ENCODE data around the gene SF3A1. TPM values are rescaled to one million over a fixed set of nuclear protein-coding genes. Genes with fewer than 3 reads are reported as not detected.
A peak's percentile ranks its signal among the peaks of the same experiment; 100 is the strongest.

Gene SF3A1
- total RNA-seq, 1 donor from 2014 or later, result 92.9 TPM

- TF ChIP-seq, protein P1, sequence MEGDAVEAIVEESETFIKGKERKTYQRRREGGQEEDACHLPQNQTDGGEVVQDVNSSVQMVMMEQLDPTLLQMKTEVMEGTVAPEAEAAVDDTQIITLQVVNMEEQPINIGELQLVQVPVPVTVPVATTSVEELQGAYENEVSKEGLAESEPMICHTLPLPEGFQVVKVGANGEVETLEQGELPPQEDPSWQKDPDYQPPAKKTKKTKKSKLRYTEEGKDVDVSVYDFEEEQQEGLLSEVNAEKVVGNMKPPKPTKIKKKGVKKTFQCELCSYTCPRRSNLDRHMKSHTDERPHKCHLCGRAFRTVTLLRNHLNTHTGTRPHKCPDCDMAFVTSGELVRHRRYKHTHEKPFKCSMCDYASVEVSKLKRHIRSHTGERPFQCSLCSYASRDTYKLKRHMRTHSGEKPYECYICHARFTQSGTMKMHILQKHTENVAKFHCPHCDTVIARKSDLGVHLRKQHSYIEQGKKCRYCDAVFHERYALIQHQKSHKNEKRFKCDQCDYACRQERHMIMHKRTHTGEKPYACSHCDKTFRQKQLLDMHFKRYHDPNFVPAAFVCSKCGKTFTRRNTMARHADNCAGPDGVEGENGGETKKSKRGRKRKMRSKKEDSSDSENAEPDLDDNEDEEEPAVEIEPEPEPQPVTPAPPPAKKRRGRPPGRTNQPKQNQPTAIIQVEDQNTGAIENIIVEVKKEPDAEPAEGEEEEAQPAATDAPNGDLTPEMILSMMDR (IDR thresholded peaks at IDR 0.05), result no peak
- intact Hi-C loops (cut with DNase I), result loop anchor here (1.0 kb wide), 1 partner anchor 25 kb away; no protein-coding TSS in a partner anchor
Measured at GRCh38 chr22:30397656-30398635, 41.3 kb upstream of the SF3A1 start.

DNA sequence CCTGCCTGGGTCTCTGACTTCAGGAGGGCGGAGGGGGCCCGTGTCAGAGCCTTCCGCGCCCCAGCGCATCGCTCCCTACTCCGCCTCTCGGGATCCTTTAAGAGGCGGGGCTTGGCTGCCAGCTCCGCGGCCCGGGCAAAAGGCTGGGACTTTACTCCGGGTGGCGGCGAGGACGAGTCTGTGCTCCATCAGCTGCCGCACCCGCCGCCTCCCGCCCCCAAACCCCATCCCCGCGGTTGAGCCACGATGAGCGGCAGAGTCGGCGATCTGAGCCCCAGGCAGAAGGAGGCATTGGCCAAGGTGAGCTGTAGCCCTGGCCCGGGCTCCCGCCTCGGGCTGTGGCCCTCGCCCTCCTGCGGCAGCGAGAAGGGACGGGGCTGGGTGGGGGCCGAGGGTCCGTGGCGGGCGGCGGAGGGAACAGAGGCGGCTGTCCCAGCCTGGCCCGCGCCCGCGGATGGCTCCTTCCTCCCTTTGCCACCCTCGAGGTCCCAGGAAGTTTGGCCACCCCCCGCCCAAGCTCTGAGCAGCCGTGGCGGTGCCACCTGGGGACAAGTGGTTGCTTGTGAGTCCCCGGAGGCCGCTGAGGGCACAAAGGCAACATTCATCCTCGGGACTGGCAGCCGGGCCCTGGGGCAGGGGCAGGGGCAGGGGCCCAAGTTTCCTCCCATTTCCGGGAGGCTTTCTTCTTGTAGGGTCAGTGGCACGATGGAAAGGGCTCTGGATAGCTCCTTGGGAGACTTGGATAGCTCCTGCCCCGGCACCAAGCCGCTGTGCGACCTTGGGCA lies 40.4 kb upstream of the SF3A1 start, which contains the start of gene SEC14L2:
Gene SEC14L2 (plus strand): TSS at position 148 of the 785 bp plus-strand sequence. CDS start 99 bp downstream, at position 247.
- no peaks in the 10 kb centered on the region for H3K27me3 ChIP-seq
- H3K36me3 ChIP-seq, result no peaks in the 10 kb centered on the region
- peak within 1 kb of the TSS; percentile 71 to 97 for H3K4me3 ChIP-seq
- DNase-seq (ENCODE audit: low spot score in 2 of 2), result peak in 1 of 2 donors; percentile 85
- H3K4me1 ChIP-seq, result peaks cover 0 to 3% of the 10 kb centered on the region in 2 donors
- peak within 1 kb of the TSS; percentile 38 to 80 for H3K27ac ChIP-seq
- intact Hi-C loops (cut with DNase I), result loop anchor here (1.0 kb wide), 1 partner anchor 26 kb away; no protein-coding TSS in a partner anchor
- no peaks in the 10 kb centered on the region for H3K9me3 ChIP-seq
- TF ChIP-seq, protein P1 (IDR thresholded peaks at IDR 0.05), result no peak

More at GRCh38 chr22:30397656-30398635, 41.3 kb upstream of the SF3A1 start:
- peak overlapping the region; percentile 71 to 97 for H3K4me3 ChIP-seq
- H3K4me1 ChIP-seq, result peaks cover 0 to 3% of the 10 kb centered on the region in 2 donors
- no peaks in the 10 kb centered on the region for H3K36me3 ChIP-seq
- no peaks in the 10 kb centered on the region for H3K9me3 ChIP-seq
- peak overlapping the region in 1 of 2 donors; percentile 80 for H3K27ac ChIP-seq
- no peak for DNase-seq (ENCODE audit: low spot score in 2 of 2)
- H3K27me3 ChIP-seq, result no peaks in the 10 kb centered on the region

- Histone ChIP-seq H3K36me3 (no peaks in the 10 kb centered on the region), H3K4me1 (peaks cover 0 to 3% of the 10 kb centered on the region in 2 donors), H3K27me3 (no peaks in the 10 kb centered on the region), H3K27ac (no peak overlapping the region), H3K9me3 (no peaks in the 10 kb centered on the region), H3K4me3 (no peak overlapping the region)
- intact Hi-C loops (cut with DNase I), result no loop called here
- TF ChIP-seq, protein P1 (IDR thresholded peaks at IDR 0.05), result no peak
- DNase-seq (ENCODE audit: low spot score in 2 of 2), result no peak
Measured at GRCh38 chr22:30393885-30394284, 37.2 kb upstream of the SF3A1 start.

- H3K9me3 ChIP-seq, result no peaks in the 10 kb centered on the region
- no peaks in the 10 kb centered on the region for H3K36me3 ChIP-seq
- no peaks in the 10 kb centered on the region for H3K27me3 ChIP-seq
- no peak for DNase-seq (ENCODE audit: low spot score in 2 of 2)
- no peak overlapping the region for H3K27ac ChIP-seq
- TF ChIP-seq, protein P1 (IDR thresholded peaks at IDR 0.05), result no peak
- H3K4me3 ChIP-seq, result no peak overlapping the region
- intact Hi-C loops (cut with DNase I), result no loop called here
- peaks cover 0 to 3% of the 10 kb centered on the region in 2 donors for H3K4me1 ChIP-seq
Measured at GRCh38 chr22:30393322-30393680, 36.6 kb upstream of the SF3A1 start.

- no peak overlapping the region for H3K27ac ChIP-seq
- intact Hi-C loops (cut with DNase I), result no loop called here
- no peak overlapping the region for H3K4me3 ChIP-seq
- TF ChIP-seq, protein P1 (IDR thresholded peaks at IDR 0.05), result no peak
- no peak for DNase-seq (ENCODE audit: low spot score in 2 of 2)
- H3K4me1 ChIP-seq, result peaks cover 0 to 3% of the 10 kb centered on the region in 2 donors
- H3K9me3 ChIP-seq, result no peaks in the 10 kb centered on the region
- no peaks in the 10 kb centered on the region for H3K36me3 ChIP-seq
- H3K27me3 ChIP-seq, result no peaks in the 10 kb centered on the region
Measured at GRCh38 chr22:30392661-30393321, 36.1 kb upstream of the SF3A1 start.

All from ascending aorta (tissue), 2 donors.